ENCODE measurements around the gene WDFY3. TPM values are rescaled to one million over a fixed set of nuclear protein-coding genes. Genes with fewer than 3 reads are reported as not detected.

Gene WDFY3
- 100 to 1,000 TPM in 2 of 4 donors, 10 to 100 TPM in 2; 77.9 to 149 (median 98.3) TPM for total RNA-seq

GRCh38 chr4:84966382-84967242 is at the start of gene WDFY3:
Gene WDFY3, minus strand, starts transcription at chr4:84966690. Its CDS starts 106,099 bp downstream, at chr4:84860591.
- no peak for TF ChIP-seq CTCF (IDR thresholded peaks at IDR 0.05)
- DNase-seq (ENCODE audit: low spot score) (peak; percentile 44), ATAC-seq (ENCODE audit: low FRiP score) (peak; percentile 95)

DNA sequence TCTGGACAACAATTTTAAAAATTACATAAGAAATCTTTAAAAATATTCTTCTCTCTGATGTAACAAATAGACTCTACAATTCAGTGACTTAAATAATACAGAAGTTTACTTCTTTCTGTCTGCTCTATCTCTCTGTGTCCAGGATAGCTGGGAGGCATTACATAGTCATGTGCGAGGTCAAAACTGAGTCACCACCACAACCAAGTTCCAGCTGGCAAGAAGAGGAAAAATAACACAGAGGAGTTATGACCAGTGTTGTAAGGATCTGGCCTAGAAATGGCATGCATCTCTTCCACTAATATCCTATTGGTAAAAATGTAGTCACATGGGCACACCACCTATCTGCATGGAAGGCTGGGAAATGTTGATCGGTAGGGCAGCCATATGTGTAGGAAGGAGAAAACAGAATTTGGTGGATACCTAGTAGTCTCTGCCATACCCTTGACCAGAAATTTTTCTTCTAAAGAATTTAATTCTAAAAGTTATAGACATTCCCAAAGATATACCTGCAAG is 39.4 kb upstream of the WDFY3 start:
- ATAC-seq (ENCODE audit: low FRiP score): no peak
- DNase-seq (ENCODE audit: low spot score): no peak

DNA sequence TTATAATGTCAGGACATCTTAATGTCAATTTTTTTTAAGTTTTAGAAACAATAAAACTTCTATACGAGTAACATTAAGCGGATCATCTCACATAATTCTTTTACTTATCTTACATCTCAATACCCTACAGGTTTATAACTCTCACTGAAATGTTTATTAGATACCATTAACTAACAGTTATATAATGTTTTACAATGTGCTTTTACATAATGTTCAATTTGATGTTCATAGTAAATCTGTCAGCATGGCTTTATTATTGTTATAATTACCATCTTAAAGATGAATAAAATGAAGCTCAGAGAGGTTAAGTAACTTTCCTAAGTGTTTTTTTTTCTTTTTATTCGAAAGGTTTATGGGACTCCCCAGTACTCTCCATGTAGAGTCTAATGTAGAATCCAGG is 33.9 kb upstream of the WDFY3 start:
- TF ChIP-seq CTCF (IDR thresholded peaks at IDR 0.05): no peak
- DNase-seq (ENCODE audit: low spot score): no peak
- ATAC-seq (ENCODE audit: low FRiP score): no peak

More for the DNA sequence above, 39.4 kb upstream of the WDFY3 start:
- TF ChIP-seq CTCF (IDR thresholded peaks at IDR 0.05): no peak

DNA sequence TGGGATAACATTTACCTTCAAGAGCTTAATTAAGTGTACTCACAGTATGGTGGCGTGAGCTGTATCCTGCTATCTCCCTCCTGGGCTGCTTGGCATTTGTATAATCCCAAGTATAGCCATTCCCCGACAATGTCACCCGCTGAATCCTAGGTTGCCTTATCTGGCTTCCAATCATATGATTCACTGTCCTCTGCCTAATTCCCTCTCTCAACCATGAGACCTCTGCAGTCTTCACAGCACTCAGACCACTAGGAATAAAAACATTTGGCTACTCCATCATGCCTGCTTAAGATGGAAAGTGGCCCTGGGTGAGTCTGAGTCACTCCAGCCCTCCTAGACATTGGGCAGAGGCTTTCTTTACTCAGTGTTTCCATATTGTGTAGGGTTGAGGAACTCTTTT is 28.9 kb upstream of the WDFY3 start:
- TF ChIP-seq CTCF (IDR thresholded peaks at IDR 0.05): no peak
- no peak for ATAC-seq (ENCODE audit: low FRiP score)
- DNase-seq (ENCODE audit: low spot score): no peak

DNA sequence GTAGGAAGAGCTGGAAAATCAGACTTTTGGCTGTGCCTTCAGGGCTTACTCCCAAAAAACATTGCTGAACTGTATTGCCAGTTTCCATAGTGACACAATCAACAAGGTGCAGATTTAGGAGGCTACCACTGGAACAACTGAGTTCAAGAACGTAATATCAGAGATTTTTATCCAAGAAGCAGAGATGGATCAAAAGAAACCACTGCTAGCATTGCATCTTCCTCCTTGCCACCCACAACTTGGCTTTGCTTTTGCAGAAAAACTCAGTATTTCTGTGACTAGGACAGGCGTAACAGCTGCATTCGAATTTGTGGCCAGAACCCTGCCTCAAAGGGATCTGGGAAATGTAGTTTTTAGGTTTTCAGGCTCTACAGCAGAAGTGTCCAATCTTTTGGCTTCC is 27.8 kb upstream of the WDFY3 start:
- no peak for TF ChIP-seq CTCF (IDR thresholded peaks at IDR 0.05)
- ATAC-seq (ENCODE audit: low FRiP score) (no peak), DNase-seq (ENCODE audit: low spot score) (no peak)

GRCh38 chr4:84985952-84986351 is 19.5 kb upstream of the WDFY3 start:
- ATAC-seq (ENCODE audit: low FRiP score): no peak
- TF ChIP-seq CTCF (IDR thresholded peaks at IDR 0.05): no peak
- no peak for DNase-seq (ENCODE audit: low spot score)

GRCh38 chr4:84977396-84977795 is 10.9 kb upstream of the WDFY3 start:
- DNase-seq (ENCODE audit: low spot score): no peak
- no peak for TF ChIP-seq CTCF (IDR thresholded peaks at IDR 0.05)
- no peak for ATAC-seq (ENCODE audit: low FRiP score)

All from omental fat pad (tissue), 4 donors.